NCI-H187 treated with DMSO at 0.1 percent for 48 hours (cell line): ENCODE data around the gene FXYD5.
"Not testable (repeated sequence)": the region's sequence is repeated elsewhere in the genome, so short reads cannot be mapped to it uniquely, and the experiment has no call there.

ENCODE experiments used
- DNase-seq: peaks from one replicate; lab custom pipeline; 2025; lab: John Stamatoyannopoulos, UW

The FXYD5 gene

DNA sequence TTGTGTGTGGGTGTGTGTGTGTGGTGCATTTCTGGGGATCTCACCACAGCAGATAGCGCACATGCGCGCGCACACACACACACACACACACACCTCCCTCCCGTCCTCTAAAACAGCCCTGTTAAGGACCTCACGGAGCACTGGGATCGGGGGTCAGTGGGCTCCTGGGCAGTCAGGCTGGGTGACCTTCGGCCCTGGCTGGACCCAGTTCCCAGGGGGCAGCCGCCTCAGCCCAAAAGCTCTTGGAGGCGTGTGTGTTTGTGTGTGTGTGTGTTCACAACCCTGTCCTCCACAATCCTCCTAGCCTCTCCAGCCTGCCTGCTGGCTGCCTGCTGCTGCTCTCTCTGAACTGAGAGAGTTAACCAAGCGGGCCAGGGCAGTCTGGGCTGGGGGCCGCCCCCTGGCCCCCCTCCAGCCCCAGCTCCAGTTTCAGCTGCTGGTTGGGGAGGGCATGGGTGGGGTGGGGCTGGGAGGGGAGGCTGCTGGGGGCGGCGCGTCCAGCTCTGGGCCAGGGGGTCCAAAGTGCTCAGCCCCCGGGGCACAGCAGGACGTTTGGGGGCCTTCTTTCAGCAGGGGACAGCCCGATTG lies 16.1 kb upstream of the FXYD5 start, which contains the start of gene FXYD1:
TSS of gene FXYD1 (plus strand) at position 520 of the 588 bp plus-strand sequence. CDS start 1,256 bp downstream, outside the sequence.
- DNase-seq, result no peak

- no peak for DNase-seq
These were observed 14.2 kb upstream of the FXYD5 start for GRCh38 chr19:35140207-35140961.

GRCh38 chr19:35140962-35141836 lies 13.3 kb upstream of the FXYD5 start:
- no peak for DNase-seq

DNA sequence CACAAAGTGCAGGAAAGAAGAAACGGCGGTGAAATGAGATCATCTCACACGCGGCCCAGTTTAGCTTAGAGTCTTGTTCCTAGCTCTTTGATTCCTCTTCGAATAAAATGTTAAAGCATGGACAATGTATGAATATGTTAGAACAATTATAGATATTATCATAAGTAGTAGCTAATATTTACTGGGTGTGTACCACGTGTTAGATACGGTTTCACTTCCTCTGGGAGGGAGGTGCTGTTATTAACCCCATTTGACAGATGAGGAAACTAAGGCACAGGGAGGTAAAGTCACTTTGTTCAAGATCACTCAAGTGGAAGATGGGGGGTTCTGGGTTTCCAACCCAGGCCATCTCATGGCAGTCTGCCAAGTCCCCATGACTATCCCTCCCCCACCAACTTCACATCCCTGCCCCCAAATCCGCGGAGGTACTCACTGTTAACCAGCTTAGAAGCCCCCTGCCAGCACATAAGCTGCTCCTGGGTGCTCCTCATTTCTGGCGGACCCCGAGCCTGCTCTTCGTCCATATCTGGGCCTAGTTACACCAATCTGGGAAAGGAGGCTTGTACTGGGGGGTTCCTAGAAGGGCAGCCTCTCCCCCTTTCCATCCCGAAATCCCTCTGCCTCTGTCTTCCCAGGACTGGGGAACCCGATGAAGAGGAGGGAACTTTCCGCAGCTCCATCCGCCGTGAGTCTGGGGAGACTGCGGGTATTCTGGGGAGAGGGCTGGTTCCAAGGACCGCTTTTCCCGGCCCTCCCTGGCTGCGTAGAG lies 12.5 kb upstream of the FXYD5 start:
- no peak for DNase-seq

GRCh38 chr19:35142606-35143230 lies 11.8 kb upstream of the FXYD5 start:
- no peak for DNase-seq

GRCh38 chr19:35143231-35143715 lies 11.3 kb upstream of the FXYD5 start, which contains the start of gene FXYD7:
Gene FXYD7, plus strand, starts transcription at chr19:35143255. Its CDS starts 79 bp downstream, at chr19:35143334.
- DNase-seq, result no peak

DNA sequence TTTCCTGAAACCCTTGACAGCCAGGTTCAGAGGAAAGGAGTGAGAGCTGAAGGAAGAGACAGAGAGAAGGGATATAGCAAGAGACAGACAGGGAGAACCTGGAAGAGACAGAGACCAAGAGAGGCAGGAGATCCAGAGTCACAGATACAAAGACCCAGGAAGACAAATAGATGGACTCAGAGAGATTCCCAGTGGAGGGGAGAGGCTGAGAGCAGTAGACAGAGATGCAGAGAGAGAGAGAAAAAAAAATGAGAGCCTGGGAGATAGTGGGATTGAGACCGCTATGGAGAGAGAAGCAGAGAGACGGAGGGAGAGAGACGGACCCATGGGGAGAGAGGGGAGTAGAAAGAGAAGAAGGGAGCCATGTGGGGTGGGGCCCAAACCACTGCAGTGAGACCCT lies 10.7 kb upstream of the FXYD5 start:
- DNase-seq, result no peak

GRCh38 chr19:35144259-35144599 lies 10.3 kb upstream of the FXYD5 start:
- no peak for DNase-seq

- DNase-seq, result no peak
These were observed 9.7 kb upstream of the FXYD5 start for GRCh38 chr19:35144600-35145436.

DNA sequence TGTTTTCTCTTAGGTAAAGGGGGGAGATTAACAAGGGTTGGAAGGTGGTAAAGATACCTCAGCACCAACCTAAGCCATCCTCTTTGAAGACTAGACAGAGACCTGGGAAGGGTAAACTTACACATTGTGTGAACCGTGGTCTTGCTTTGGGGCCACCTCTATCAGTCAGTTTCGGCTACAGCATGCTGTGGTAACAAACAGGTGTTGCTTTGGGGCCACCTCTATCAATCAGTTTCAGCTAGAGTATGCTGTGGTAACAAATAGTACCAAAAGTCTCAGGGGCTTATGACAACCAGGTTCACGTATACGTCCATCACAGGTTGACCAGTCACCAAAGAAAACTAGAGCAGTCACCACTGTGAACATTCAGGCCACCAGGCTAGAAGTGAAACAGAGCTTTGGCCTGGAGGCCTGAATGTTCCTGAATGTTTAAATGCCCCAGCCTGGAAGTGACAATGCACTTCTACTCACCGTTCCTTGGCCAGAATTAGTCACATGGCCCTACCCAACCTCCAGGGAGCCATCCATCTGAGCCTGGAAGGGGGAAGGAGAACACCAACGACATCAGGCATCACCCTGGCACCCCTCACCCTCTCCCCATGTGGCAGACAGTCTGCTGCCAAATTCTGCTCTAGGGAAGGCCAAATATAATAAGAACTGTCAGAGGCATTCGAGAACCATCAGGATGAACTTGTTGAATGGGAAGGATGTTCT lies 7.6 kb upstream of the FXYD5 start:
- DNase-seq, result no peak

GRCh38 chr19:35149463-35149862 lies 5.1 kb upstream of the FXYD5 start:
- DNase-seq, result no peak

DNA sequence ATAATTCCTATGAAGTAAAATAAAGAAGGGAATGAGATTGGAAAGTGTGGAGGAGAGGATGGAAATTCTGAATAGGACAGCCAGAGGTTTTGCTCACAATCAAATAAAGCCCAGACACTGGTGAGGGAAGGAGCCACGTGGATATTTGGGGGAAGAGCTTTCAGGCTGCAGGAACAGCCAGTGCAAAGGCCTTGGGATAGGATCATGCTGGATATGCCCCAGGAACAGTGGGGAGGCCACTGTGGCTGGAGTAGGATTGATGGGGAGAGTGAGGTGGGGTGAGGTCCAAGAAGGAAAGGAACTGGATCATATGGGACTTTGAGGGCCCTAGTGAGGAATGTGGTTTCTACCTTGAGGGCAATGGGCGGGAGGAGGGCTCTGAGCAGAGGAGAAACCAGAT lies 4.1 kb upstream of the FXYD5 start:
- no peak for DNase-seq

DNA sequence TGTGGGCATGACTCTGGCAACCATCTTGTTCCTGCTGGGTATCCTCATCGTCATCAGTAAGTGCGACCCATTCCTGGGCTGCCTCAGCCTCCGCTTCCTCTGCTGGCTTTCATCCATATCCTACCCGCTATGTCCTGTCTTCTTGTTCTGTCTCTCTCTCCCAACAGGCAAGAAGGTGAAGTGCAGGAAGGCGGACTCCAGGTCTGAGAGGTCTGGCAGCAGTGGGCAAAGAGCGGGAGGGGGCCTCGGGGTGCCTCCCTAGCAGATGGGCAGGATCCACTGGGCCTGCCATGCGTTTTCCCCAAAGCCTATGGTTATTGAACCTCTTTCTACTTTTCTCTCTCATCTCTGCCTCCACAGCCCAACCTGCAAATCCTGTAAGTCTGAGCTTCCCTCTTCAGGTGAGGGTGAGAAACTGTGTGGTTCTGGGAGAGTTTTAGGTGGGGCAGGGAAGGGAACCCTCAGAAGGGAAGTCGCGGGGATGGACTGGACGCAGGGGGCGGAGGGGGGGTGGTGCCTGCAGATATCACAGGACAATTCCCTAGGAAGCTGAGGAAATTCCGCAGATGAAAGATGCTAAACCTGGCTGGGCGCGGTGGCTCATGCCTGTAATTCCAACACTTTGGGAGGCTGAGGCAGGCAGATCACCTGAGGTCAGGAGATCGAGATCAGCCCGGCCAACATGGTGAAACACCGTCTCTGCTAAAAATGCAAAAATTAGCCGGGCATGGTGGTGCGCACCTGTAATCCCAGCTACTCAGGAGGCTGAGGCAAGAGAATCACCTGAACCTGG lies 3.1 kb upstream of the FXYD5 start:
- DNase-seq, result no peak

GRCh38 chr19:35153129-35153522 lies 1.4 kb upstream of the FXYD5 start:
- not testable (repeated sequence) for DNase-seq

GRCh38 chr19:35153701-35154524 lies 622 bp upstream of the FXYD5 start:
- DNase-seq, result no peak

GRCh38 chr19:35155441-35155840 lies 906 bp downstream of the FXYD5 start:
- no peak for DNase-seq

- DNase-seq, result no peak
These were observed 1.6 kb downstream of the FXYD5 start for GRCh38 chr19:35155981-35156672.

DNA sequence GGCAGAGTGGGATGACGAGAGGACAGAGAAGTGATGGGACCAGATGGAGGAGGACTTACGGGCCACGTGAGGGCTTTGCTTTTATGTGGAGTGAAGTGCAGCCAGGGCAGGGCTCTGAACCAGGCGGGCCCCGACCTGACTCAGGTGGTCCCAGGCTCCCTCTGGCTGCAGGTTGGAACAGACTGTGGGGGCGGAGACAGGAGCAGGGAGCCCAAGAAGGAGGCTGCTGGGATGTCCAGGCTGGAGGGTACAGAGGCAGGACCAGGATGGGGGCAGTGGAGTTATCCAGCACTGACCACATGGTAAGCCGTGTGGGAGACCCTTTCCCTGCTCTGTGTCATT lies 2.1 kb downstream of the FXYD5 start:
- DNase-seq, result no peak
